Measurements from ENCODE around the gene FOXO1. TPM values are rescaled to one million over a fixed set of nuclear protein-coding genes. Genes with fewer than 3 reads are reported as not detected.

The FOXO1 gene
- total RNA-seq, 1 donor from 2014 or later: 10.4 TPM

DNA sequence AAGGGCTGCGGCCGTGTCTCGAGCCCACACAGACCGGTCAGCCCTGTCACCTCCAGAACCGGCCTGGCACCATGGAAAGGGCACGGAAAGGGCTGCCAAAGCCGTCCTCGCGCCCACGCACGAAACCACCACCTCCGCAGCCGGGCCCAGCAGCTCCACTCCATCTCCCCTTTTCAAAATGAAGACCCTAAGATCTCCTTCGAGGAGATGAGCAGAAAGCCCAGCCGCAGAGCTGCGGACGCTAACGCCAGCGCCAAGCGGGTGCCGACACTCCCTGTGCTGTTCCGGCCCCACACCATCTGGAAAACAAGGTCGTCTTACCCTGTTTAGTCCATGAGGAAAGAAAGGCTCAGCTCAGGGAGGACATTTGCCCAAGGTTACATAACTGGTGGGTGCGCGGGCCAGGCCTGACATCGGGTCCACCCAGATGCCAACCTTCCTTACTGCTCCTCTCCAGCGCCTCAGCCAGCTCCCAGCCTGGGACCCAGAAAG, 131.1 kb downstream of the FOXO1 start:
- Histone ChIP-seq H3K36me3 (ENCODE audit: insufficient read depth, low read length) (no peaks in the 10 kb centered on the region), H3K4me2 (ENCODE audit: low read length) (no peak overlapping the region), H3K9ac (ENCODE audit: low read length) (no peak overlapping the region), H3K4me3 (ENCODE audit: insufficient read depth, low read depth, low read length) (no peak overlapping the region), H3K9me3 (ENCODE audit: insufficient read depth, low read depth, low read length) (no peaks in the 10 kb centered on the region), H4K20me1 (ENCODE audit: insufficient read depth, low read length) (no peaks in the 10 kb centered on the region), H3K79me2 (ENCODE audit: insufficient read depth, low read length) (no peaks in the 10 kb centered on the region), H3K27me3 (ENCODE audit: insufficient read depth, low read length) (no peaks in the 10 kb centered on the region), H2AFZ (ENCODE audit: low read depth, low read length) (no peak overlapping the region), H3K4me1 (ENCODE audit: insufficient read depth, low read length) (peaks cover 6% of the 10 kb centered on the region), H3K27ac (ENCODE audit: low read depth, low read length) (no peak overlapping the region)
- no peak for DNase-seq (ENCODE audit: low read depth)
- peaks cover 3% of the 10 kb centered on the region for H3K9me3 Mint-ChIP-seq (ENCODE audit: unreplicated experiment)
- H3K4me1 Mint-ChIP-seq (ENCODE audit: low read depth, unreplicated experiment): peaks cover 10% of the 10 kb centered on the region
- no peaks in the 10 kb centered on the region for H3K27me3 Mint-ChIP-seq (ENCODE audit: low read depth, unreplicated experiment)
- TF ChIP-seq, protein P1, sequence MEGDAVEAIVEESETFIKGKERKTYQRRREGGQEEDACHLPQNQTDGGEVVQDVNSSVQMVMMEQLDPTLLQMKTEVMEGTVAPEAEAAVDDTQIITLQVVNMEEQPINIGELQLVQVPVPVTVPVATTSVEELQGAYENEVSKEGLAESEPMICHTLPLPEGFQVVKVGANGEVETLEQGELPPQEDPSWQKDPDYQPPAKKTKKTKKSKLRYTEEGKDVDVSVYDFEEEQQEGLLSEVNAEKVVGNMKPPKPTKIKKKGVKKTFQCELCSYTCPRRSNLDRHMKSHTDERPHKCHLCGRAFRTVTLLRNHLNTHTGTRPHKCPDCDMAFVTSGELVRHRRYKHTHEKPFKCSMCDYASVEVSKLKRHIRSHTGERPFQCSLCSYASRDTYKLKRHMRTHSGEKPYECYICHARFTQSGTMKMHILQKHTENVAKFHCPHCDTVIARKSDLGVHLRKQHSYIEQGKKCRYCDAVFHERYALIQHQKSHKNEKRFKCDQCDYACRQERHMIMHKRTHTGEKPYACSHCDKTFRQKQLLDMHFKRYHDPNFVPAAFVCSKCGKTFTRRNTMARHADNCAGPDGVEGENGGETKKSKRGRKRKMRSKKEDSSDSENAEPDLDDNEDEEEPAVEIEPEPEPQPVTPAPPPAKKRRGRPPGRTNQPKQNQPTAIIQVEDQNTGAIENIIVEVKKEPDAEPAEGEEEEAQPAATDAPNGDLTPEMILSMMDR (IDR thresholded peaks at IDR 0.05; ENCODE audit: insufficient read depth, low read depth, low read length): no peak
- TF ChIP-seq EZH2 (IDR thresholded peaks at IDR 0.05; ENCODE audit: insufficient read depth, low read length): no peak
- H3K36me3 Mint-ChIP-seq (ENCODE audit: low read depth, unreplicated experiment): no peaks in the 10 kb centered on the region
- H3K4me3 Mint-ChIP-seq (ENCODE audit: unreplicated experiment): no peak overlapping the region
- no peak overlapping the region for H3K27ac Mint-ChIP-seq (ENCODE audit: unreplicated experiment)
- FAIRE-seq: no peak

DNA sequence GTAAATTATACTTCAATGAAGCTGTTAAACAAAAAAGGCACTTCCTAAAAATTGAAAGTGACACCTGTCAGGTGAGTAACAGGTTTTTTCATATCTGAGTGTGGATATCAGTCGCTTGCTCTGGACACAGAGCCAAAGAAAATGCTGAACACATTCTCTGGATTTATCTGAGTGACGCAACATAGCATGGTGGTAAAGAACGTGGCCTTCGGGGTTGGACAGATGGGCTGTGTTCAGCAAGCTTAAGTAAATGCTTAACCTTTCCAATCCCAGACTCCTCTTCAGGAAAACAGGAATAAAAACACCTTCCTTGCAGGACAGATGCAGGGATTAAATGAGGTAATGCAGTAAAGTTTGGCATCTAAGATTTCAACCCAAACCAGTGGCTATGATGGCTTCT, 132.0 kb downstream of the FOXO1 start:
- Histone ChIP-seq H3K4me1 (ENCODE audit: insufficient read depth, low read length) (no peaks in the 10 kb centered on the region), H3K9me3 (ENCODE audit: insufficient read depth, low read depth, low read length) (no peaks in the 10 kb centered on the region), H3K4me3 (ENCODE audit: insufficient read depth, low read depth, low read length) (no peak overlapping the region), H3K27ac (ENCODE audit: low read depth, low read length) (no peak overlapping the region), H3K79me2 (ENCODE audit: insufficient read depth, low read length) (no peaks in the 10 kb centered on the region), H4K20me1 (ENCODE audit: insufficient read depth, low read length) (no peaks in the 10 kb centered on the region), H2AFZ (ENCODE audit: low read depth, low read length) (no peak overlapping the region), H3K27me3 (ENCODE audit: insufficient read depth, low read length) (no peaks in the 10 kb centered on the region), H3K9ac (ENCODE audit: low read length) (no peak overlapping the region), H3K4me2 (ENCODE audit: low read length) (no peak overlapping the region), H3K36me3 (ENCODE audit: insufficient read depth, low read length) (no peaks in the 10 kb centered on the region)
- Mint-ChIP-seq H3K4me1 (ENCODE audit: low read depth, unreplicated experiment) (peaks cover 1% of the 10 kb centered on the region), H3K27ac (ENCODE audit: unreplicated experiment) (no peak overlapping the region), H3K27me3 (ENCODE audit: low read depth, unreplicated experiment) (no peaks in the 10 kb centered on the region), H3K4me3 (ENCODE audit: unreplicated experiment) (no peak overlapping the region), H3K9me3 (ENCODE audit: unreplicated experiment) (peaks cover 3% of the 10 kb centered on the region), H3K36me3 (ENCODE audit: low read depth, unreplicated experiment) (no peaks in the 10 kb centered on the region)
- no peak for TF ChIP-seq EZH2 (IDR thresholded peaks at IDR 0.05; ENCODE audit: insufficient read depth, low read length)
- FAIRE-seq (no peak), DNase-seq (ENCODE audit: low read depth) (peak; percentile 10)

DNA sequence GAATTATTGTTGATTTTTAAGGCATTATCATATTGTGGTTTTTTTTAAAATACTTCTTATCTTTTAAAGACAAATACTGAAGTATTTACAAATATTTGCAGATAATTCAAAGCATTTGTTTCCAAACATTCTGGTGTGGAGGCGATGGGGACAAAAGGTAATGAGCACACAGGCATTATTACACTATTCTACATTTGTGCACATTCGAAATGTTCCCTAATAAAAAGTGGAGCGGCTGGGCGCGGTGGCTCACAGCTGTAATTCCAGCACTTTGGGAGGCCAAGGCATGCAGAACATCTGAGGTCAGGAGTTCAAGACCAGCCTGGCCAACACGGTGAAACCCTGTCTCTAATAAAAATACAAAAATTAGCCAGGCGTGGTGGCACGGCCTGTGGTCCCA, 133.4 kb downstream of the FOXO1 start:
- H3K27me3 Mint-ChIP-seq (ENCODE audit: low read depth, unreplicated experiment): no peaks in the 10 kb centered on the region
- no peak overlapping the region for H3K27ac Mint-ChIP-seq (ENCODE audit: unreplicated experiment)
- Histone ChIP-seq H3K27ac (ENCODE audit: low read depth, low read length) (no peak overlapping the region), H3K79me2 (ENCODE audit: insufficient read depth, low read length) (no peaks in the 10 kb centered on the region), H3K4me3 (ENCODE audit: insufficient read depth, low read depth, low read length) (no peak overlapping the region), H4K20me1 (ENCODE audit: insufficient read depth, low read length) (no peaks in the 10 kb centered on the region), H2AFZ (ENCODE audit: low read depth, low read length) (no peak overlapping the region), H3K4me1 (ENCODE audit: insufficient read depth, low read length) (no peaks in the 10 kb centered on the region), H3K27me3 (ENCODE audit: insufficient read depth, low read length) (no peaks in the 10 kb centered on the region), H3K36me3 (ENCODE audit: insufficient read depth, low read length) (no peaks in the 10 kb centered on the region), H3K9me3 (ENCODE audit: insufficient read depth, low read depth, low read length) (no peaks in the 10 kb centered on the region), H3K4me2 (ENCODE audit: low read length) (no peak overlapping the region), H3K9ac (ENCODE audit: low read length) (no peak overlapping the region)
- H3K4me3 Mint-ChIP-seq (ENCODE audit: unreplicated experiment): no peak overlapping the region
- FAIRE-seq (no peak), DNase-seq (ENCODE audit: low read depth) (no peak)
- H3K9me3 Mint-ChIP-seq (ENCODE audit: unreplicated experiment): peaks cover 9% of the 10 kb centered on the region
- peaks cover 5% of the 10 kb centered on the region for H3K4me1 Mint-ChIP-seq (ENCODE audit: low read depth, unreplicated experiment)
- no peaks in the 10 kb centered on the region for H3K36me3 Mint-ChIP-seq (ENCODE audit: low read depth, unreplicated experiment)
- TF ChIP-seq EZH2 (IDR thresholded peaks at IDR 0.05; ENCODE audit: insufficient read depth, low read length): no peak
- TF ChIP-seq, protein P1 (IDR thresholded peaks at IDR 0.05; ENCODE audit: insufficient read depth, low read depth, low read length): no peak

All from astrocyte (in vitro differentiated cells and primary cell).